Activated naive CD4-positive, alpha-beta T cell treated with anti-CD3 and anti-CD28 coated beads, Interleukin-2, amount 50 U/mL, for 72 hours (primary cell): Measurements from ENCODE around the gene F2R. TPM values are rescaled to one million over a fixed set of nuclear protein-coding genes. Genes with fewer than 3 reads are reported as not detected.
A peak's percentile ranks its signal among the peaks of the same experiment; 100 is the strongest.
"Not testable (repeated sequence)": the region's sequence is repeated elsewhere in the genome, so short reads cannot be mapped to it uniquely, and the experiment has no call there.

ENCODE experiments used
- ATAC-seq, 2 donors: fragments of 150-1000 bp; cut with Tn5 transposase; 2 replicates each; pipeline ENCODE4 v1.10.0; 2021; ENCODE audit warnings: mild to moderate bottlenecking in 2 of 2, moderate library complexity in 2 of 2
- DNase-seq, 2 donors: peaks; one replicate each; pipeline ENCODE4 v3.0.0; 2021 to 2022; ENCODE audit warnings: low spot score in 2 of 2
- H3K27ac Mint-ChIP-seq, 2 donors: one replicate each; pipeline ENCODE4 v1.8.0; 2022; ENCODE audit warnings: mild to moderate bottlenecking in 2 of 2, mixed read lengths in 2 of 2
- H3K36me3 Mint-ChIP-seq, 2 donors: one replicate each; pipeline ENCODE4 v1.8.0; 2022; ENCODE audit warnings: mixed read lengths in 2 of 2
- H3K9me3 Mint-ChIP-seq, 2 donors: one replicate each; pipeline ENCODE4 v1.8.0; 2022; ENCODE audit warnings: mixed read lengths in 2 of 2
- total RNA-seq, 2 donors: library from RNA; stranded (reverse); gene quantifications; one replicate each; pipeline ENCODE4 v1.2.3, GENCODE V29; 2022

Gene F2R
- total RNA-seq, 2 donors from 2014 or later = 0.89 to 5.8 TPM

DNA sequence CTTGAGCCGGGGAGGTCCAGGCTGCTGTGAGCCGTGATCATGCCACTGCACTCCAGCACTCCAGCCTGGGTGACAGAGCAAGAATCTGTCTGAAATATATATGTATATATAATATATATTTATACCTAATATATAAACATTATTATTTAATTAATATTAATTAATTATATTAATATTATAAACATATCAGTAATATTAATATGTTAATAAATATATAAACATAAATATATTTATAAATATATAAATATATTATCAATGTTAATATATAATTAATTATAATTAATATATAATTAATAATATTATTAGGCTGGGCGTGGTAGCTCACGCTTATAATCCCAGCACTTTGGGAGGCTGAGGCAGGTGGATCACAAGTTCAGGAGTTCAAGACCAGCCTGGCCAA is 41.1 kb downstream of the F2R start:
- ATAC-seq (no peak), DNase-seq (no peak)
- Mint-ChIP-seq H3K27ac (no peak overlapping the region), H3K36me3 (no peaks in the 10 kb centered on the region), H3K9me3 (no peaks in the 10 kb centered on the region)

DNA sequence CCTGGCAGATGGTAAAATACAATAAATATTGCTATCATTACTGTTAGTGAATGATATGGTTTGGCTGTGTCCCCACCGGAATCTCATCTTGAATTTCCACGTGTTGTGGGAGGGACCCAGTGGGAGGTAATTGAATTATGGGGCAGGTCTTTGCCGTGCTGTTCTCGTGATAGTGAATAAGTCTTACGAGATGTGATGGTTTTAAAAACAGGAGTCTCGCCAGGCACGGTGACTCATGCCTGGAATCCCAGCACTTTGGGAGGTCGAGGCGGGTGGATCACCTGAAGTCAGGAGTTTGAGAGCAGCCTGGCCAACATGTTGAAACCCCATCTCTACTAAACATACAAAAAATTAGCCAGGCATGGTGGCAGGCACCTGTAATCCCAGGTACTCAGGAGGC is 45.2 kb downstream of the F2R start:
- not testable (repeated sequence) for H3K27ac Mint-ChIP-seq, H3K36me3 Mint-ChIP-seq, DNase-seq, ATAC-seq
- peaks cover 3 to 11% of the 10 kb centered on the region in 2 donors for H3K9me3 Mint-ChIP-seq

DNA sequence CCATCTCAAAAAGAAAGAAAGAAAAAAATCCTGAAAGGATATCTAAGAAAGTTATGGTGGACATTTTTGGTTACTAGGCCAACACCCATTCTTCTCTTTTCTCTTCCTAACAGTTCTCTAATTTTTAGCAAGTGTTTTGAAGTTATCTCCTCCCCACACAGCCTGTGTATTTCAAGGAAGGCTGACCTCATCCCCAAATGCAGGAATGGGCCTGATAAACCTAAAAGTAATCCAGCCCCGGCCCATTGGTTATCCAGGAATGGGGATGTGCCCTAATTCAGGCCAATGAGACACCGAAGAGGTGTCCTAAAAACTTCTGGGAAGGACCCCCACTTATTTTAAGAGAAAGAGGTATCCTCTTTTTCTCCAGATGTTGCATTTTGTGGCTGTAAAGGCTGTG is 46.6 kb downstream of the F2R start:
- H3K36me3 Mint-ChIP-seq = peaks cover 0 to 10% of the 10 kb centered on the region in 2 donors

DNA sequence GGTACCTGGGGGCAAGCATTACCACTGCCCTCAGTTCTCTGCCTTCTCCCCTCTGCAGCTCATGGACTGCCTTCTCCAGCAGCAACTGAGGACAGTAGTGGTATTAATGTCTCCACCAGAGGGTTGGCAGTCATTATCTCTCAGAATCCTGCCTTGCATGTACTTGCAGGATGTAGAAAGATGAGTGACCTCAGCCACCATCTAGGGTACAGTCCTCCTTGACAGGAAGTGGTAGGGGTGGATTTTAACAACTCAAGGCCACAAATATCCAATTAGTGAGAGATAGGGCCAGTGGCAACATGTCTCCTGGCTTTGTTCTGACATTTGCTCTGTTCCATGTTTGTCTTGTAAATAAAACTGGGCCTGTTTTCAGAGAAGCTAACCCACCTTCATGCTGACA is 47.2 kb downstream of the F2R start:
- H3K9me3 Mint-ChIP-seq = peaks cover 3 to 11% of the 10 kb centered on the region in 2 donors
- no peak overlapping the region for H3K27ac Mint-ChIP-seq
- ATAC-seq (no peak), DNase-seq (no peak)
- peaks cover 0 to 10% of the 10 kb centered on the region in 2 donors for H3K36me3 Mint-ChIP-seq

More for the DNA sequence above, 46.6 kb downstream of the F2R start:
- DNase-seq (no peak), ATAC-seq (no peak)
- Mint-ChIP-seq H3K9me3 (peaks cover 3 to 11% of the 10 kb centered on the region in 2 donors), H3K27ac (no peak overlapping the region)

DNA sequence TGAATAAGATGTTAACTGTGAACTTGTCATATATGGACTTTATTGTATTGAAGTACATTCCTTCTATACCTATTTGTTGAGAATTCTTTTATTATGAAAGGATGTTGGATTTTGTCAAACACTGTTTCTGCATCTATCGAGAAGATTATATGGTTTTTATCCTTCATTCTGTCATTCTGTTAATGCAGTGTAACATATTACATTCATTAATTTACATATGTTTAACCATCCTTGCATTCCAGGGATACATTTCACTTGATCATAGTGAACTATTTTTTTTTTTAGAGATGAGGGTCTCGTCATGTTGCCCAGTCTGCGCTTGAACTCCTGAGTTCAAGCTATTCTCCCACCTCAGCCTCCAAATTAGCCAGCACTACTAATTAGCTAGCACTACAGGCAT is 48.4 kb downstream of the F2R start:
- ATAC-seq = no peak
- Mint-ChIP-seq H3K36me3 (peaks cover 0 to 10% of the 10 kb centered on the region in 2 donors), H3K9me3 (peaks cover 3 to 11% of the 10 kb centered on the region in 2 donors), H3K27ac (no peak overlapping the region)
- no peak for DNase-seq

DNA sequence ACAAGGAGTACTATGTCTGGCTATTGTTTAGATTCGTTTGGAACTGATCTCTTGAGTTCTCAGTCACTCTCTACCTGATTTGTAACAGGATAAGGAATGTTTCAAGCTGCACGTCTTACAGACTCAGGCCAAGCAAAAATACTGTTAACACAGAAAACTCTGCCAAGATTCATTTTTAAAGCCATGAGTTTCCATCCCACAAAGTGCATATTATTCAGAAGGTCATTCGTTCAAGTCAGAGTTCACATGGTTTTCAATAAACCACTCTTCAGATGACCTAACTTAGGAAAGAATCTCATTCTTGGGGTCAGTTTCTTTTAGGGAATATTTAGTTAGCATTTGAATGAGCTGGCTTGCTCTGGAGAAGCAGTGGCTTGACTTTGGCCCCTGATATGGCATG is 49.3 kb downstream of the F2R start:
- no peak for ATAC-seq
- peaks cover 3 to 11% of the 10 kb centered on the region in 2 donors for H3K9me3 Mint-ChIP-seq
- H3K27ac Mint-ChIP-seq = no peak overlapping the region
- peaks cover 0 to 10% of the 10 kb centered on the region in 2 donors for H3K36me3 Mint-ChIP-seq
- no peak for DNase-seq

DNA sequence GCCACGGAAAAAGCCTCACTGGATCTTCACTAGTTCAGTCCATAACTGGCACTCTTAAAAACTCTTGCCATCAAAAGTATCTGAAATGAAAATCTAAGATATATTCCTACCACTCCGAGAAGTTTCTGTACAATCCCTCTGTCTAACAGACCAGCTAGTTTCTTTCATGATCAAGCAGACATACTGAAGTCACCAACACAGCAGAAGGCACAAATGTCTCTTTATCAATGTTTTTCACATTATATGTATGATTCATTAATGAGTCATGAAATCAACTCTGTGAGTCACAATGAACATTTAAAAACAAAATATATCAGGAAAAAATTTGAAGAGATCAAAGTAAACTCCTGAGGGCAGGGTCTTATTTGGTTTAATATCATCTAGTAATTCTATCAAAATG is 50.8 kb downstream of the F2R start:
- peaks cover 0 to 10% of the 10 kb centered on the region in 2 donors for H3K36me3 Mint-ChIP-seq
- H3K27ac Mint-ChIP-seq = no peak overlapping the region
- H3K9me3 Mint-ChIP-seq = peaks cover 3 to 11% of the 10 kb centered on the region in 2 donors
- ATAC-seq = peak in 1 of 2 donors; percentile 66
- DNase-seq = no peak

DNA sequence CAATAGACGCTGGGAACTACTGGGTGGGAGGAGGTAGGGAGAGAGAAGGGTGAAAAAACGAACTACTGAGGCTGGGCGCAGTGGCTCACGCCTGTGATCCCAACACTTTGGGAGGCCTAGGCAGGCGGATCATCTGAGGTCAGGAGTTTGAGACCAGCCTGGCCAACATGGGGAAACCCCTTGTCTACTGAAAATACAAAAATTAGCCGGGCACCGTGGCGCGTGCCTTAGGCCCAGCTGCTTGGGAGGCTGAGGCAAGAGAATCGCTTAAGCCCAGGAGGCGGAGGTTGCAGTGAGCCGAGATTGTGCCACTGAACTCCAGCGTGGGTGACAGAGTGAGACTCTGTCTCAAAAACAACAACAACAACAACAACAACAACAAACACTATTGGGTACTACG is 55.1 kb downstream of the F2R start:
- H3K9me3 Mint-ChIP-seq, ATAC-seq, DNase-seq, H3K36me3 Mint-ChIP-seq, H3K27ac Mint-ChIP-seq: not testable (repeated sequence)

DNA sequence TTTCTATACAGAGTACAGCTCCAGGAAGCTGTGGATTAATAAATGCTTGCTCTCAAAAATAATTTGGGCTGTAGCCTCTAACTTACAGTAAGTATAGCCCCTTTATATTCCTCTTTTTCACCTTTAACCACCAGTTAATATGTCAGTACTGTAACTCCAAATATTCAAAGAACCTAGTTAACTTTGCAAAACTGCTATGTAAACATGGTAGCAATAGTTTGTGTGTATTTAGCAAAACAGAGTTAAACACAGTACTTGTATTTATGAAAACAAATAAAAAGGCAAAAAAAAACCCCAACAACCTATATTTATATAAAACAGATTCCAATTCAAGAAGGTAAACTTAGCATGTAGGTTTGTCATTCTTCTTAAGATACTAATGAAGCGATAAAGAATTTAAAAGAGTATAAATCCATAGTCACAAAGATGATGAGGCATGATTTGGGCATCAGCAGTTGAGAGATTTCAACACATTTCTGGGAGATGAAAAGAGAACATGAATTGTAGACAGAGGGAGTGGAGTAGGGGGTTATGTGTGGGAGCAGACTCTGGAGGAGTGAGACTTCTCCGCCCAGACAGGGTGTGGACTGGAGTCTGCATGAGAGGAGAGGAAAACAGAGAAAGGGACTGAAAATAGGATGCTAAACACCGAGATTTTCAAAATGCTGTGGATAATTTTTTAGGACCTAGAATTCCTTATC is 55.9 kb downstream of the F2R start:
- no peak for ATAC-seq
- Mint-ChIP-seq H3K36me3 (no peaks in the 10 kb centered on the region), H3K27ac (peak overlapping the region in 1 of 2 donors; percentile 4), H3K9me3 (no peaks in the 10 kb centered on the region)
- no peak for DNase-seq

DNA sequence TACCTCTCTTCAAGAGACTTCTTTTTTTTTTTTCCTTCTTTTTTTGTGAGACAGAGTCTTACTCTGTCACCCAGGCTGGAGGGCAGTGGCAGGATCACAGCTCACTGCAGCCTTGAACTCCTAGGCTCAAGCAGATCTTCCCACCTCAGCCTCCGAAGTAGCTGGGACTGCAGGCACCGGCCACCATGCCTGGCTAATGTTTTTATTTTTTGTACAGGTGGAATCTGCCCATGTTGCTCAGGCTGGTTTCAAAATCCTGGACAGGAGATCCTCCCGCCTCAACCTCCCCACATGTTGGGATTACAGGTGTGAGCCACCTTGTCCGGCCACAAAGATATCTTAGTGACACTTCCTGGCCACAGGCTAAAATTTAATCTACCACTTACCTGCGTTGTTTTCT is 60.0 kb downstream of the F2R start:
- H3K27ac Mint-ChIP-seq = no peak overlapping the region
- DNase-seq = no peak
- no peak for ATAC-seq

DNA sequence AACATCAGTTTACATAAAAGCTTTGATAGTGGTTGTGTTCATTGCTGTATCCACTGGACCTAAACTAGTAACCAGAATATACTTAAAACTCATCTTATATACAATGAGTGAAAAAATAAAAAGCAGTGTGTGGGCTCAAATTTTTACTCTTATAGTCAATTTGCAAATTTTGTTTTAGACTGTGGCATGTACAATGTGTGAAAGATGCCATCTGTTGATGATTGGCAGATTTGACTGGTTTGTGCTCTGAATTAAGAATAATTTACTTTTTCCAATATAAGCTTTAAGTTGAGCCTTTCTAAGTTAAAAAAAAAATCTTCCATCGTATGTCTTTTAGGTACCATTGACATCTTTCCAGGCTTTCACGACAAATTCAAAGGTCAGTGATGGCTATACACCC is 60.5 kb downstream of the F2R start:
- H3K9me3 Mint-ChIP-seq = no peaks in the 10 kb centered on the region
- ATAC-seq (no peak), DNase-seq (no peak)
- no peaks in the 10 kb centered on the region for H3K36me3 Mint-ChIP-seq
- H3K27ac Mint-ChIP-seq = no peak overlapping the region

More for the DNA sequence above, 60.0 kb downstream of the F2R start:
- Mint-ChIP-seq H3K9me3 (no peaks in the 10 kb centered on the region), H3K36me3 (no peaks in the 10 kb centered on the region)

DNA sequence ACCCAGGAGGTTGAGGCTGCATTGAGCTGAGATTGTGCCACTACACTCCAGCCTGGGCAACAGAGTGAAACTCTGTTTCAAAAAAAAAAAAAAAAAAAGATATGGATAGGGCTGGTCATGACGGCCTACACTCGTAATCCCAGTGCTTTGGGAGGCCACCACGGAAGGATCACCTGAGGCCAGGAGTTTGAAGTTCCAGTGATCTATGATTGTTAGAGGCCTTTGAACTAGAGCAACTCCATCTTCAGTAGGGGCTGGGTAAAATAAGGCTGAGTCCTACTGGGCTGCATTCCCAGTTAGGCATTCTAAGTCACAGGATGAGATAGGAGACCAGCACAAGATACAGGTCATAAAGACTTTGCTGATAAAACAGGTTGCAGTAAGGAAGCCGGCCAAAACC is 64.7 kb downstream of the F2R start:
- H3K27ac Mint-ChIP-seq, DNase-seq, H3K9me3 Mint-ChIP-seq, H3K36me3 Mint-ChIP-seq, ATAC-seq: not testable (repeated sequence)

DNA sequence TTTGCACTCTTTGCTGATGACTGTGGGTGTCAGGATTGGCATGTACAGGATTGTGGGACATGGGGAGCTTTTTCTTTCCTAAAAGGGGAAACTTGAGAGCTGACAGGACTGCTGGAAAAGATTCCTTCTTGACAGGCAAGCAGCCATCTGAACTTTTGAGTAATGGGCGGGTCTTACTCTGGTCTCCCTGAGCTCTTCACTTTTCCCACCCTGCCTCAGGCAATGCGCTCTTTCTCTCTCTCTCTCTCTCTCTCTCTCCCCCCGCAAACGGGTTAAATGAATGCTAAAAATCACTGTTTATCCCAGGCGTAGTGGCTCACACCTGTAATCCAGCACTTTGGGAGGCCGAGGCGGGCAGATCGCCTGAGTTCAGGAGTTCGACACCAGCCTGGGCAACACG is 65.8 kb downstream of the F2R start:
- no peaks in the 10 kb centered on the region for H3K36me3 Mint-ChIP-seq
- H3K27ac Mint-ChIP-seq = no peak overlapping the region
- H3K9me3 Mint-ChIP-seq = no peaks in the 10 kb centered on the region
- DNase-seq = no peak
- ATAC-seq = no peak

DNA sequence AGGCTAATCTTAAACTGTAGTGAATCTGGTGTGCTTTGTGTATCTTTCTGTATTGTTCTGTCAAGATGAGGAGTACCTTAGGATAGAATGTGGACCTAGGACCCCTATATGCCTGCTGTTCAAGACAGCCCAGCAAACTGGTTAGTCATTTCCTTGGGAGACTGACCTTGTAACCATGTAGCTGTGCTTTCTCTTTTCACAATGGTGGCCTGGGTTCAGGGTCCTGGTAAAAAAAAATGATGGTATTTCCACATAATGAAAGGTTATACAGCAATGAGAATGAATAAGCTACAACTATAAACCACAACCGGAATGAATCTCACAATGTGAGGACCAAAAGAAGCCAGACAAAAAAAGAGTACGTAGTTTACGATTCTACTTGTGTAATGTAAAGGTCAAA is 66.5 kb downstream of the F2R start:
- Mint-ChIP-seq H3K27ac (no peak overlapping the region), H3K9me3 (no peaks in the 10 kb centered on the region), H3K36me3 (no peaks in the 10 kb centered on the region)
- no peak for DNase-seq
- ATAC-seq = no peak

Other genes with a start within 250 kb of the F2R start
- not detected for gene F2RL2, start 92.7 kb upstream of the F2R start, total RNA-seq
- 1 to 10 TPM in 1 of 2 donors, under 1 TPM in 1; 0.46 to 2.0 TPM for gene F2RL1, start 102.9 kb downstream of the F2R start, total RNA-seq
- 1 to 10 TPM in 1 of 2 donors, under 1 TPM in 1; 0.75 to 4.1 TPM for gene S100Z, start 133.9 kb downstream of the F2R start, total RNA-seq
- gene CRHBP, start 236.9 kb downstream of the F2R start, total RNA-seq = under 1 TPM in 1 of 2 donors, not detected in 1; 0.16 TPM